ENCODE measurements around the gene FKBP4.

DNA sequence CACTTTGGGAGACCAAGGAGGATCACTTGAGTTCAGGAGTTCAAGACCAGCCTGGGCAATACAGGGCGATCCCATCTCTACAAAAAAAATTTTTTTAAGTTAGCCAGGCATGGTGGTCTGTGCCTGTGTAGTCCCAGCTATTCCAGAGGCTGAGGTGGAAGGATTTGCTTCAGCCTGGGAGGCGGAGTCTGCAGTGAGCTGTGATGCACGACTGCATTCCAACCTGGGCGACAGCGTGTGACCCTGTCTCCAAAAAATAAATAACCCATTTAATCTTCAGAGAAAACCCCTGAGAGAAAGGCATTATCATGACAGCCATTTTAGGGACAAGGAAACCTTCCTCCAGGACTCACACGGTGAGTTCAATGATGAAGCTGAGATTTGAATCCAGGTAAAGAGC lies 3.7 kb upstream of the FKBP4 start:
- TF ChIP-seq EP300 (IDR thresholded peaks at IDR 0.05): no peak
- TF ChIP-seq, protein P1, sequence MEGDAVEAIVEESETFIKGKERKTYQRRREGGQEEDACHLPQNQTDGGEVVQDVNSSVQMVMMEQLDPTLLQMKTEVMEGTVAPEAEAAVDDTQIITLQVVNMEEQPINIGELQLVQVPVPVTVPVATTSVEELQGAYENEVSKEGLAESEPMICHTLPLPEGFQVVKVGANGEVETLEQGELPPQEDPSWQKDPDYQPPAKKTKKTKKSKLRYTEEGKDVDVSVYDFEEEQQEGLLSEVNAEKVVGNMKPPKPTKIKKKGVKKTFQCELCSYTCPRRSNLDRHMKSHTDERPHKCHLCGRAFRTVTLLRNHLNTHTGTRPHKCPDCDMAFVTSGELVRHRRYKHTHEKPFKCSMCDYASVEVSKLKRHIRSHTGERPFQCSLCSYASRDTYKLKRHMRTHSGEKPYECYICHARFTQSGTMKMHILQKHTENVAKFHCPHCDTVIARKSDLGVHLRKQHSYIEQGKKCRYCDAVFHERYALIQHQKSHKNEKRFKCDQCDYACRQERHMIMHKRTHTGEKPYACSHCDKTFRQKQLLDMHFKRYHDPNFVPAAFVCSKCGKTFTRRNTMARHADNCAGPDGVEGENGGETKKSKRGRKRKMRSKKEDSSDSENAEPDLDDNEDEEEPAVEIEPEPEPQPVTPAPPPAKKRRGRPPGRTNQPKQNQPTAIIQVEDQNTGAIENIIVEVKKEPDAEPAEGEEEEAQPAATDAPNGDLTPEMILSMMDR (IDR thresholded peaks at IDR 0.05): no peak
- no peak for TF ChIP-seq POLR2AphosphoS5 (IDR thresholded peaks at IDR 0.05)

Measured in upper lobe of left lung (tissue), 4 donors.